Transverse colon (tissue), 4 donors: ENCODE measurements around the gene PTK7. TPM values are rescaled to one million over a fixed set of nuclear protein-coding genes. Genes with fewer than 3 reads are reported as not detected.

ENCODE experiments used
- DNase-seq: peaks from one replicate; pipeline ENCODE4 v3.0.0-alpha.2; 2019
- H3K27ac ChIP-seq, 4 donors: fragments of 200-600 bp; sonication (generic); 2 replicates each; pipeline ENCODE4 v1.5.1; 2016 to 2018; ENCODE audit warnings: inconsistent platforms in 4 of 4
- H3K27me3 ChIP-seq: fragments of 200-600 bp; sonication (generic); 2 replicates; pipeline ENCODE4 v1.5.1; 2017; ENCODE audit warnings: inconsistent platforms
- H3K36me3 ChIP-seq, 4 donors: fragments of 200-600 bp; sonication (generic); 2 replicates each; pipeline ENCODE4 v1.5.1; 2017 to 2019; ENCODE audit warnings: inconsistent platforms in 4 of 4
- H3K4me1 ChIP-seq, 4 donors: fragments of 200-600 bp; sonication (generic); 2 replicates each; pipeline ENCODE4 v1.5.1; 2017 to 2020; ENCODE audit warnings: inconsistent platforms in 4 of 4
- H3K4me3 ChIP-seq, 4 donors: fragments of 200-600 bp; sonication (generic); 1 replicate in 1 of 4; 2 replicates in 3 of 4; pipeline versions ENCODE4 v1.5.1 to v1.6.1; 2017 to 2019; ENCODE audit warnings: inconsistent platforms in 4 of 4
- H3K9me3 ChIP-seq, 2 donors: fragments of 200-600 bp; sonication (generic); 2 replicates each; pipeline ENCODE4 v1.5.1; 2017 to 2019; ENCODE audit warnings: inconsistent platforms in 2 of 2
- EP300 ChIP-seq: sonication (generic); formaldehyde crosslinking; IDR thresholded peaks from one replicate; pipeline ENCODE4 v1.6.1; 2017; ENCODE audit warnings: antibody characterized with exemption, low read depth
- POLR2A ChIP-seq: fragments of 450-650 bp; IDR thresholded peaks from one replicate; pipeline ENCODE4 v1.6.1; 2016; ENCODE audit warnings: antibody characterized with exemption, mild to moderate bottlenecking, moderate library complexity
- POLR2AphosphoS5 ChIP-seq, 3 donors: sonication (generic); formaldehyde crosslinking; IDR thresholded peaks; one replicate each; pipeline ENCODE4 v1.6.1; 2016; ENCODE audit warnings: antibody characterized with exemption in 3 of 3
- WGBS, 2 donors: methylation state at CpG; one replicate each; pipeline ENCODE4 v1.1.5; 2018; ENCODE audit warnings: low coverage in 1 of 2; 5-methylcytosine and 5-hydroxymethylcytosine counted together
- in situ Hi-C, 4 donors: fragments of 200-750 bp; cut with MboI; loops; one replicate each; pipeline versions ENCODE4 v1.15.0 to v1.15.1; 2017; ENCODE audit warnings: low sequenced_read_pairs in 3 of 4, low pct_ligation_motif_present in 1 of 4, low pct_unique_long_range_greater_than_20kb in 1 of 4
- intact Hi-C: fragments of 100-400 bp; cut with DNase I; formaldehyde crosslinking; loops from one replicate; pipeline ENCODE4 v1.15.1; 2023; ENCODE audit warnings: low total_unique reads
- total RNA-seq, 4 donors: library from RNA; depleted of rRNA; stranded (reverse); fragments of >200 nt; gene quantifications; one replicate each; pipeline ENCODE4 v1.1.0, GENCODE V29; 2016
- TF ChIP-seq, protein P1 (sequence below), 5 experiments: fragments of 200-600 bp in 3 of 5; fragments of 450-650 bp in 2 of 5; sonication (generic) in 3 of 5; IDR thresholded peaks; 1 replicate in 2 of 5; 2 replicates in 3 of 5; pipeline ENCODE4 v1.5.1; 2016 to 2017; ENCODE audit warnings: antibody characterized with exemption in 5 of 5, inconsistent platforms in 3 of 5, mild to moderate bottlenecking in 2 of 5, moderate library complexity in 1 of 5

The PTK7 gene
- total RNA-seq, 4 donors from 2014 or later, result 2.2 to 34.6 (median 6.0) TPM

DNA sequence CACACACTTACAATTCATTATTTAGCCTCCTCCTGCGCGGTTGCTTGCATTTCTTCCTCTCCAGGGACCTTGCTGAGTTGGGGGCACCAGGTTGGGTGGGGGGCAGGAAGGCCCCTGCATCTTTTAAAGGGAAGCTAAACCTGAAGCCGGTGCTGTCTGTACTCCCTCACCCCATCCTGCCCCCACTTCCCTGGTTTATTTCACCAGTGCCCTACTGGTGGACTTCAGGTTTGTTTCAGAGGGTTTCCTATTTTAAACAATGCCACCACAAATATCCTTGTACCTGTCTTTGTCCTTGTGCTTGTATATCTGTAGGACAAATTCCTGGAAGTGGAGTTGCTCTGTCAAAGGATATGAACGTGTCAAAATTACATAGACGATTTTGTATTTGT is 21.0 kb downstream of the PTK7 start:
- TF ChIP-seq POLR2A (no peak), POLR2AphosphoS5 (IDR thresholded peaks at IDR 0.05) (no peak), EP300 (no peak)
- TF ChIP-seq, protein P1, sequence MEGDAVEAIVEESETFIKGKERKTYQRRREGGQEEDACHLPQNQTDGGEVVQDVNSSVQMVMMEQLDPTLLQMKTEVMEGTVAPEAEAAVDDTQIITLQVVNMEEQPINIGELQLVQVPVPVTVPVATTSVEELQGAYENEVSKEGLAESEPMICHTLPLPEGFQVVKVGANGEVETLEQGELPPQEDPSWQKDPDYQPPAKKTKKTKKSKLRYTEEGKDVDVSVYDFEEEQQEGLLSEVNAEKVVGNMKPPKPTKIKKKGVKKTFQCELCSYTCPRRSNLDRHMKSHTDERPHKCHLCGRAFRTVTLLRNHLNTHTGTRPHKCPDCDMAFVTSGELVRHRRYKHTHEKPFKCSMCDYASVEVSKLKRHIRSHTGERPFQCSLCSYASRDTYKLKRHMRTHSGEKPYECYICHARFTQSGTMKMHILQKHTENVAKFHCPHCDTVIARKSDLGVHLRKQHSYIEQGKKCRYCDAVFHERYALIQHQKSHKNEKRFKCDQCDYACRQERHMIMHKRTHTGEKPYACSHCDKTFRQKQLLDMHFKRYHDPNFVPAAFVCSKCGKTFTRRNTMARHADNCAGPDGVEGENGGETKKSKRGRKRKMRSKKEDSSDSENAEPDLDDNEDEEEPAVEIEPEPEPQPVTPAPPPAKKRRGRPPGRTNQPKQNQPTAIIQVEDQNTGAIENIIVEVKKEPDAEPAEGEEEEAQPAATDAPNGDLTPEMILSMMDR (IDR thresholded peaks at IDR 0.05), result no peak
- intact Hi-C loops (no loop called here), in situ Hi-C loops (no loop called here)
- WGBS, 2 donors, result 35% methylated on average over 5 of the region's 5 CpGs; no CpG with 5 or more reads in 1 of the 2 donors
- Histone ChIP-seq H3K9me3 (no peaks in the 10 kb centered on the region), H3K4me3 (no peak overlapping the region), H3K27ac (peak overlapping the region in 1 of 4 donors; percentile 33), H3K36me3 (no peaks in the 10 kb centered on the region), H3K4me1 (peaks cover 0 to 13% (median 5%) of the 10 kb centered on the region in 4 donors), H3K27me3 (no peaks in the 10 kb centered on the region)
- DNase-seq, result no peak

DNA sequence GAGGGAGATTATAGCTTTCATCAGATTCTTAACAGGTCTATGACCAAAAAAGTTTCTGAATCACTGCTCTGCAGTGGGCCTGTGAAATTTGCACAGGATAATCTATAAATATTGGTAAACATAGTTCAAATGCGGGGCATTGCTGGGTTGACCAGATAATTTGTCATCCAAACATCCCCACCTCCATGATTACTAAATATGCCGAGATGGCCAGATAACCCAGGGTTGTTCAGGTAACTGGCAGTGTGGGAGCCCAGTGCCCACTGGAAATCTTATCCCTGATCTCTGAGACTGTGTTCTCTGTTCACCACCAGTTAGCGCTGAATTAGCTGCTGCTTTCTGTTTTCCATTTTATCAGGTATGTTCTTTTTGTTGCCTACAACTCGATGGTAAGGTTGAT is 21.4 kb downstream of the PTK7 start:
- no peak for DNase-seq
- Histone ChIP-seq H3K27me3 (no peaks in the 10 kb centered on the region), H3K4me3 (no peak overlapping the region), H3K4me1 (peaks cover 0 to 13% (median 5%) of the 10 kb centered on the region in 4 donors), H3K36me3 (no peaks in the 10 kb centered on the region), H3K27ac (no peak overlapping the region), H3K9me3 (no peaks in the 10 kb centered on the region)
- TF ChIP-seq EP300 (no peak), POLR2AphosphoS5 (IDR thresholded peaks at IDR 0.05) (no peak), POLR2A (no peak)
- TF ChIP-seq, protein P1 (IDR thresholded peaks at IDR 0.05), result no peak
- intact Hi-C loops, result no loop called here
- 85 to 87% methylated on average over 2 to 4 of the region's 4 CpGs for WGBS, 2 donors
- in situ Hi-C loops, result no loop called here

GRCh38 chr6:43101497-43101896 is 25.4 kb downstream of the PTK7 start:
- WGBS, 2 donors, result 56 to 59% methylated on average over 2 to 4 of the region's 4 CpGs
- no peaks in the 10 kb centered on the region for H3K36me3 ChIP-seq
- no peaks in the 10 kb centered on the region for H3K27me3 ChIP-seq
- no peak for DNase-seq
- no peaks in the 10 kb centered on the region for H3K9me3 ChIP-seq
- in situ Hi-C loops (no loop called here), intact Hi-C loops (no loop called here)
- H3K27ac ChIP-seq, result no peak overlapping the region
- TF ChIP-seq, protein P1 (IDR thresholded peaks at IDR 0.05), result no peak
- no peak for TF ChIP-seq POLR2AphosphoS5 (IDR thresholded peaks at IDR 0.05)
- no peak for TF ChIP-seq EP300
- TF ChIP-seq POLR2A, result no peak
- H3K4me3 ChIP-seq, result no peak overlapping the region
- H3K4me1 ChIP-seq, result peaks cover 0 to 6% (median 2%) of the 10 kb centered on the region in 4 donors

GRCh38 chr6:43103253-43103876 is 27.3 kb downstream of the PTK7 start:
- no peaks in the 10 kb centered on the region for H3K27me3 ChIP-seq
- no peaks in the 10 kb centered on the region for H3K9me3 ChIP-seq
- intact Hi-C loops (no loop called here), in situ Hi-C loops (no loop called here)
- no peak overlapping the region for H3K4me3 ChIP-seq
- no peaks in the 10 kb centered on the region for H3K4me1 ChIP-seq
- TF ChIP-seq EP300, result no peak
- no peak for TF ChIP-seq POLR2AphosphoS5 (IDR thresholded peaks at IDR 0.05)
- TF ChIP-seq POLR2A, result no peak
- TF ChIP-seq, protein P1 (IDR thresholded peaks at IDR 0.05), result no peak
- DNase-seq, result no peak
- WGBS, 2 donors, result 81 to 90% methylated on average over 1 to 2 of the region's 2 CpGs
- H3K27ac ChIP-seq, result no peak overlapping the region
- no peaks in the 10 kb centered on the region for H3K36me3 ChIP-seq
